HEK293 (cell line): ENCODE data around the gene C20orf96.

ENCODE experiments used
- CTCF ChIA-PET: fragments of 350-600 bp; formaldehyde crosslinking; extraction: SDS; loops from one replicate; lab custom pipeline; 2021; ENCODE audit warnings: antibody characterized with exemption; lab: Yijun Ruan, JAX
- POLR2A ChIA-PET: fragments of 300-600 bp; formaldehyde crosslinking; extraction: SDS; loops from one replicate; lab custom pipeline; 2020; ENCODE audit warnings: antibody characterized with exemption, inconsistent platforms; lab: Yijun Ruan, JAX
- H3K27ac ChIP-seq: fragments of 200-500 bp; sonication (Bioruptor generic); 2 replicates; pipeline ENCODE4 v1.5.1; 2014; ENCODE audit warnings: low read depth, low read length, control low read depth, inconsistent platforms; ENCODE audit errors: extremely low read depth
- H3K36me3 ChIP-seq, 2 experiments: fragments of 200-500 bp in 1 of 2; sonication (Bioruptor generic) in 1 of 2; 1 replicate in 1 of 2; 2 replicates in 1 of 2; pipeline ENCODE4 v1.5.1; 2014 to 2017; ENCODE audit warnings: inconsistent platforms in 2 of 2, low read length in 2 of 2; ENCODE audit not compliant: control insufficient read depth in 2 of 2, insufficient read depth in 1 of 2
- H3K4me1 ChIP-seq: fragments of 200-500 bp; sonication (Bioruptor generic); 2 replicates; pipeline ENCODE4 v1.5.1; 2014; ENCODE audit warnings: mild to moderate bottlenecking, low read length, inconsistent platforms; ENCODE audit not compliant: control insufficient read depth, insufficient read depth
- H3K4me3 ChIP-seq: 2 replicates; pipeline ENCODE4 v1.5.1; 2011; ENCODE audit warnings: low read depth, mild to moderate bottlenecking, control low read depth, low read length, moderate library complexity
- H3K9me3 ChIP-seq: fragments of 200-500 bp; sonication (Bioruptor generic); 2 replicates; pipeline ENCODE4 v1.5.1; 2014; ENCODE audit warnings: low read depth, low read length, inconsistent platforms; ENCODE audit not compliant: control insufficient read depth, insufficient read depth
- GFI1B ChIP-seq: fragments of 450-650 bp; formaldehyde crosslinking; IDR thresholded peaks from 2 replicates; pipeline ENCODE4 v1.5.1; 2016; ENCODE audit warnings: missing biosample characterization, missing genetic modification characterization
- HOXC10 ChIP-seq: sonication (generic); formaldehyde crosslinking; IDR thresholded peaks from 2 replicates; pipeline ENCODE4 v1.8.1; 2023; ENCODE audit warnings: mild to moderate bottlenecking, missing genetic modification reagents
- KLF7 ChIP-seq: fragments of 450-650 bp; formaldehyde crosslinking; IDR thresholded peaks from 2 replicates; pipeline ENCODE4 v1.5.1; 2016; ENCODE audit warnings: missing biosample characterization, missing genetic modification characterization, borderline replicate concordance
- REST ChIP-seq: fragments of 450-650 bp; formaldehyde crosslinking; IDR thresholded peaks from 2 replicates; pipeline ENCODE4 v1.5.1; 2016; ENCODE audit warnings: missing biosample characterization, missing genetic modification characterization
- SP7 ChIP-seq: fragments of 450-650 bp; formaldehyde crosslinking; IDR thresholded peaks from 2 replicates; pipeline ENCODE4 v1.5.1; 2016; ENCODE audit warnings: missing biosample characterization, missing genetic modification characterization
- ZFHX2 ChIP-seq: fragments of 450-650 bp; formaldehyde crosslinking; conservative IDR thresholded peaks from 2 replicates; pipeline ENCODE4 v1.5.1; 2016; ENCODE audit warnings: missing biosample characterization, missing genetic modification characterization
- ZNF146 ChIP-seq: fragments of 450-650 bp; formaldehyde crosslinking; IDR thresholded peaks from 2 replicates; pipeline ENCODE4 v1.5.1; 2016; ENCODE audit warnings: missing biosample characterization, missing genetic modification characterization
- ZNF341 ChIP-seq: fragments of 450-650 bp; formaldehyde crosslinking; IDR thresholded peaks from 2 replicates; pipeline ENCODE4; 2016; ENCODE audit warnings: low read depth, missing biosample characterization, missing genetic modification characterization
- ZNF404 ChIP-seq: fragments of 450-650 bp; formaldehyde crosslinking; IDR thresholded peaks from 2 replicates; pipeline ENCODE4 v1.5.1; 2017; ENCODE audit warnings: missing biosample characterization, missing genetic modification characterization
- ZNF416 ChIP-seq: fragments of 450-650 bp; formaldehyde crosslinking; IDR thresholded peaks from 2 replicates; pipeline ENCODE4 v1.5.1; 2016; ENCODE audit warnings: missing biosample characterization, missing genetic modification characterization
- ZNF521 ChIP-seq: fragments of 450-650 bp; formaldehyde crosslinking; IDR thresholded peaks from 2 replicates; pipeline ENCODE4 v1.5.1; 2017; ENCODE audit warnings: missing biosample characterization, mild to moderate bottlenecking, missing genetic modification characterization
- ZNF610 ChIP-seq: fragments of 450-650 bp; formaldehyde crosslinking; IDR thresholded peaks from 2 replicates; pipeline ENCODE4 v1.5.1; 2016; ENCODE audit warnings: missing biosample characterization, missing genetic modification characterization, borderline replicate concordance
- ZNF629 ChIP-seq: fragments of 450-650 bp; formaldehyde crosslinking; IDR thresholded peaks from 2 replicates; pipeline ENCODE4 v1.5.1; 2017; ENCODE audit warnings: missing biosample characterization, missing genetic modification characterization
- ZNF645 ChIP-seq: fragments of 450-650 bp; formaldehyde crosslinking; IDR thresholded peaks from 2 replicates; pipeline ENCODE4; 2016; ENCODE audit warnings: missing biosample characterization, missing genetic modification characterization
- ZNF664 ChIP-seq: fragments of 450-650 bp; formaldehyde crosslinking; IDR thresholded peaks from 2 replicates; pipeline ENCODE4 v1.5.1; 2016; ENCODE audit warnings: missing biosample characterization, missing genetic modification characterization
- ZNF76 ChIP-seq: fragments of 450-650 bp; formaldehyde crosslinking; IDR thresholded peaks from 2 replicates; pipeline ENCODE4; 2016; ENCODE audit warnings: low read depth, missing biosample characterization, missing genetic modification characterization, borderline replicate concordance
- TF ChIP-seq, protein P1 (sequence below): fragments of 450-650 bp; formaldehyde crosslinking; IDR thresholded peaks from 2 replicates; pipeline ENCODE4 v1.5.1; 2016; ENCODE audit warnings: missing biosample characterization, missing genetic modification characterization, borderline replicate concordance
- TF ChIP-seq, protein P2 (sequence below): fragments of 450-650 bp; formaldehyde crosslinking; IDR thresholded peaks from 2 replicates; pipeline ENCODE4 v1.5.1; 2016; ENCODE audit warnings: missing biosample characterization, missing genetic modification characterization

The C20orf96 gene

DNA sequence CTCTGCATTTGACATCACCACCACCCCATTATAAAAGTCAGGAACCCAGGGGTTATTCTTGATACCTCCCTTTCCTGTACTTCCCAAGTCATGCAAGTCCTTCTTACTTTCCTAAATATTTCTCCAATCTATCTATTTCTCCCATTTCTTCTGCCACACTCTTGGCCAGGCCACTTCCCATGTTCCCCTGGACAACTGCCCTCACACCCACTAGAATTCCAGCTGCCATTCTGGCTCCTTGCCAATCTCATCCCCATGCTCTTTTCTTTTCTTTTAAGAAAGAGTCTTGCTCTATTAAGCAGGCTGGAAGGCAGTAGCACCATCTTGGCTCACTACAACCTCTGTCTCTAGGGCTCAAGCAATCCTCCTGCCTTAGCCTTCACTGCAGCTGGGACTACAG, 17.8 kb downstream of the C20orf96 start (continued):
- TF ChIP-seq, protein P1, sequence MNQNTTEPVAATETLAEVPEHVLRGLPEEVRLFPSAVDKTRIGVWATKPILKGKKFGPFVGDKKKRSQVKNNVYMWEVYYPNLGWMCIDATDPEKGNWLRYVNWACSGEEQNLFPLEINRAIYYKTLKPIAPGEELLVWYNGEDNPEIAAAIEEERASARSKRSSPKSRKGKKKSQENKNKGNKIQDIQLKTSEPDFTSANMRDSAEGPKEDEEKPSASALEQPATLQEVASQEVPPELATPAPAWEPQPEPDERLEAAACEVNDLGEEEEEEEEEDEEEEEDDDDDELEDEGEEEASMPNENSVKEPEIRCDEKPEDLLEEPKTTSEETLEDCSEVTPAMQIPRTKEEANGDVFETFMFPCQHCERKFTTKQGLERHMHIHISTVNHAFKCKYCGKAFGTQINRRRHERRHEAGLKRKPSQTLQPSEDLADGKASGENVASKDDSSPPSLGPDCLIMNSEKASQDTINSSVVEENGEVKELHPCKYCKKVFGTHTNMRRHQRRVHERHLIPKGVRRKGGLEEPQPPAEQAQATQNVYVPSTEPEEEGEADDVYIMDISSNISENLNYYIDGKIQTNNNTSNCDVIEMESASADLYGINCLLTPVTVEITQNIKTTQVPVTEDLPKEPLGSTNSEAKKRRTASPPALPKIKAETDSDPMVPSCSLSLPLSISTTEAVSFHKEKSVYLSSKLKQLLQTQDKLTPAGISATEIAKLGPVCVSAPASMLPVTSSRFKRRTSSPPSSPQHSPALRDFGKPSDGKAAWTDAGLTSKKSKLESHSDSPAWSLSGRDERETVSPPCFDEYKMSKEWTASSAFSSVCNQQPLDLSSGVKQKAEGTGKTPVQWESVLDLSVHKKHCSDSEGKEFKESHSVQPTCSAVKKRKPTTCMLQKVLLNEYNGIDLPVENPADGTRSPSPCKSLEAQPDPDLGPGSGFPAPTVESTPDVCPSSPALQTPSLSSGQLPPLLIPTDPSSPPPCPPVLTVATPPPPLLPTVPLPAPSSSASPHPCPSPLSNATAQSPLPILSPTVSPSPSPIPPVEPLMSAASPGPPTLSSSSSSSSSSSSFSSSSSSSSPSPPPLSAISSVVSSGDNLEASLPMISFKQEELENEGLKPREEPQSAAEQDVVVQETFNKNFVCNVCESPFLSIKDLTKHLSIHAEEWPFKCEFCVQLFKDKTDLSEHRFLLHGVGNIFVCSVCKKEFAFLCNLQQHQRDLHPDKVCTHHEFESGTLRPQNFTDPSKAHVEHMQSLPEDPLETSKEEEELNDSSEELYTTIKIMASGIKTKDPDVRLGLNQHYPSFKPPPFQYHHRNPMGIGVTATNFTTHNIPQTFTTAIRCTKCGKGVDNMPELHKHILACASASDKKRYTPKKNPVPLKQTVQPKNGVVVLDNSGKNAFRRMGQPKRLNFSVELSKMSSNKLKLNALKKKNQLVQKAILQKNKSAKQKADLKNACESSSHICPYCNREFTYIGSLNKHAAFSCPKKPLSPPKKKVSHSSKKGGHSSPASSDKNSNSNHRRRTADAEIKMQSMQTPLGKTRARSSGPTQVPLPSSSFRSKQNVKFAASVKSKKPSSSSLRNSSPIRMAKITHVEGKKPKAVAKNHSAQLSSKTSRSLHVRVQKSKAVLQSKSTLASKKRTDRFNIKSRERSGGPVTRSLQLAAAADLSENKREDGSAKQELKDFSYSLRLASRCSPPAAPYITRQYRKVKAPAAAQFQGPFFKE: no peak
- TF ChIP-seq ZNF610 (tag by site-specific recombination): no peak
- TF ChIP-seq ZNF416 (tag by site-specific recombination): no peak
- TF ChIP-seq KLF7 (tag by site-specific recombination): no peak

GRCh38 chr20:271528-271927, 19.0 kb downstream of the C20orf96 start:
- no peak overlapping the region for H3K4me3 ChIP-seq
- H3K4me1 ChIP-seq: no peaks in the 10 kb centered on the region
- TF ChIP-seq ZNF664 (tag by site-specific recombination) (0 out of 2 replicates have a peak, but pooled peaks have one; percentile 24), HOXC10 (CRISPR knock-in tag) (no peak)
- peaks cover 0 to 6% of the 10 kb centered on the region in 2 experiments; a peak in 2 of 3 replicates for H3K36me3 ChIP-seq
- H3K9me3 ChIP-seq: no peaks in the 10 kb centered on the region
- POLR2A ChIA-PET: no interaction called here
- H3K27ac ChIP-seq: no peak overlapping the region
- CTCF ChIA-PET: no interaction called here

DNA sequence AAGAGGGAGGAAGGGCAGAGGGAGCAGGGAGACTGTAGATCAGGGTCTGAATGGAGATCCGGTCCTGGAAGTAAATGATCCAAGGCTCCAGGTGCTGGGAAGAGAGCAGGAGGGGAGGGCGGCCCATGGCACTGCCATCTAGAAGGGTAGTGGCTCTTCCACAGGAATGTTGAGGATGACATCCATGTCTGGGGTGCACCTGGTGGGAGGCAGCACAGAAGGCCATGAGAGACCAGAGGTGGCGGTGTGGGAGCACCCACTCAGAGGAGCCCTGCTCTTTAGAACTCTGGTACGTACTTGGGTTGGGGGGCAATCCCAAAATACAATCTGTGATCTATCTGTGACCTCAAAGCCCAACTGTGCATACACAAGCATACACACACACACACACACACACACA, 19.5 kb downstream of the C20orf96 start:
- no peaks in the 10 kb centered on the region for H3K9me3 ChIP-seq
- peaks cover 0 to 2% of the 10 kb centered on the region in 2 experiments; a peak in 2 of 3 replicates for H3K36me3 ChIP-seq
- no peaks in the 10 kb centered on the region for H3K4me1 ChIP-seq
- ChIA-PET CTCF (no interaction called here), POLR2A (no interaction called here)
- no peak overlapping the region for H3K27ac ChIP-seq
- no peak for TF ChIP-seq ZNF629 (tag by site-specific recombination)
- TF ChIP-seq ZNF341 (tag by site-specific recombination): 0 out of 2 replicates have a peak, but pooled peaks have one; percentile 17
- no peak overlapping the region for H3K4me3 ChIP-seq

GRCh38 chr20:270517-270916, 20.0 kb downstream of the C20orf96 start:
- H3K36me3 ChIP-seq: no peaks in the 10 kb centered on the region; a peak in 1 of 3 replicates
- H3K27ac ChIP-seq: no peak overlapping the region
- POLR2A ChIA-PET: no interaction called here
- H3K4me1 ChIP-seq: no peaks in the 10 kb centered on the region
- no peaks in the 10 kb centered on the region for H3K9me3 ChIP-seq
- CTCF ChIA-PET: interaction anchor here (1.7 to 3.1 kb wide), 3 partner anchors 30 to 60 kb away, joined by 6 to 19 read pairs (median 11); no protein-coding TSS in a partner anchor
- no peak overlapping the region for H3K4me3 ChIP-seq
- TF ChIP-seq GFI1B (tag by site-specific recombination) (no peak), SP7 (tag by site-specific recombination) (no peak), ZNF521 (tag by site-specific recombination) (no peak), ZNF146 (tag by site-specific recombination) (no peak), ZFHX2 (no peak), ZNF645 (tag by site-specific recombination) (no peak), ZNF76 (tag by site-specific recombination) (no peak), ZNF404 (no peak), REST (tag by site-specific recombination) (no peak)
- TF ChIP-seq, protein P2, sequence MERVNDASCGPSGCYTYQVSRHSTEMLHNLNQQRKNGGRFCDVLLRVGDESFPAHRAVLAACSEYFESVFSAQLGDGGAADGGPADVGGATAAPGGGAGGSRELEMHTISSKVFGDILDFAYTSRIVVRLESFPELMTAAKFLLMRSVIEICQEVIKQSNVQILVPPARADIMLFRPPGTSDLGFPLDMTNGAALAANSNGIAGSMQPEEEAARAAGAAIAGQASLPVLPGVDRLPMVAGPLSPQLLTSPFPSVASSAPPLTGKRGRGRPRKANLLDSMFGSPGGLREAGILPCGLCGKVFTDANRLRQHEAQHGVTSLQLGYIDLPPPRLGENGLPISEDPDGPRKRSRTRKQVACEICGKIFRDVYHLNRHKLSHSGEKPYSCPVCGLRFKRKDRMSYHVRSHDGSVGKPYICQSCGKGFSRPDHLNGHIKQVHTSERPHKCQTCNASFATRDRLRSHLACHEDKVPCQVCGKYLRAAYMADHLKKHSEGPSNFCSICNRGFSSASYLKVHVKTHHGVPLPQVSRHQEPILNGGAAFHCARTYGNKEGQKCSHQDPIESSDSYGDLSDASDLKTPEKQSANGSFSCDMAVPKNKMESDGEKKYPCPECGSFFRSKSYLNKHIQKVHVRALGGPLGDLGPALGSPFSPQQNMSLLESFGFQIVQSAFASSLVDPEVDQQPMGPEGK: no peak
